H9 (cell line): ENCODE data around the gene ARID5A. TPM values are rescaled to one million over a fixed set of nuclear protein-coding genes. Genes with fewer than 3 reads are reported as not detected.
A peak's percentile ranks its signal among the peaks of the same experiment; 100 is the strongest.

Experiments
- DNase-seq: peaks from one replicate; pipeline ENCODE4 v3.0.0-alpha.2; 2017
- H2AFZ ChIP-seq: one replicate; pipeline ENCODE4 v1.6.1; 2013; ENCODE audit warnings: mild to moderate bottlenecking, low read length, control low read depth, moderate library complexity
- H2AK5ac ChIP-seq: 2 replicates; pipeline ENCODE4 v1.6.1; 2013; ENCODE audit warnings: low read length, control low read depth, mixed read lengths; ENCODE audit not compliant: insufficient read length
- H2BK120ac ChIP-seq: one replicate; pipeline ENCODE4 v1.6.1; 2013; ENCODE audit warnings: low read depth, mild to moderate bottlenecking, low read length, control low read depth, inconsistent platforms; ENCODE audit not compliant: poor library complexity, severe bottlenecking
- H2BK12ac ChIP-seq: 2 replicates; pipeline ENCODE4 v1.6.1; 2013; ENCODE audit warnings: low read length, control low read depth, mixed read lengths, low read depth; ENCODE audit not compliant: insufficient read length
- H2BK15ac ChIP-seq: 2 replicates; pipeline ENCODE4 v1.6.1; 2013; ENCODE audit warnings: low read depth, low read length, control low read depth
- H2BK20ac ChIP-seq: one replicate; pipeline ENCODE4 v1.6.1; 2013; ENCODE audit warnings: low read depth, mild to moderate bottlenecking, low read length, control low read depth, inconsistent platforms; ENCODE audit not compliant: poor library complexity, severe bottlenecking
- H2BK5ac ChIP-seq: 2 replicates; pipeline ENCODE4 v1.6.1; 2013; ENCODE audit warnings: low read length, control low read depth, mixed read lengths; ENCODE audit not compliant: insufficient read length
- H3K14ac ChIP-seq: 2 replicates; pipeline ENCODE4 v1.6.1; 2013; ENCODE audit warnings: low read length, control low read depth; ENCODE audit not compliant: insufficient read depth
- H3K18ac ChIP-seq: 2 replicates; pipeline ENCODE4 v1.6.1; 2013; ENCODE audit warnings: low read depth, mild to moderate bottlenecking, mixed read lengths, low read length, control low read depth; ENCODE audit not compliant: insufficient read length
- H3K23ac ChIP-seq: 2 replicates; pipeline ENCODE4 v1.6.1; 2013; ENCODE audit warnings: low read length, control low read depth, mixed read lengths, low read depth; ENCODE audit not compliant: insufficient read length
- H3K23me2 ChIP-seq: 2 replicates; pipeline ENCODE4 v1.6.1; 2013; ENCODE audit warnings: low read depth, mild to moderate bottlenecking, mixed read lengths, low read length, control low read depth; ENCODE audit not compliant: insufficient read length, poor library complexity, severe bottlenecking
- H3K27ac ChIP-seq: 2 replicates; pipeline ENCODE4 v1.5.1; 2013; ENCODE audit warnings: low read length, control low read depth, mixed read lengths, low read depth; ENCODE audit not compliant: insufficient read length
- H3K27me3 ChIP-seq: 2 replicates; pipeline ENCODE4 v1.6.1; 2013; ENCODE audit warnings: low read length, control low read depth, inconsistent platforms; ENCODE audit not compliant: insufficient read depth
- H3K4ac ChIP-seq: 2 replicates; pipeline ENCODE4 v1.6.1; 2013; ENCODE audit warnings: low read depth, mild to moderate bottlenecking, control low read depth, inconsistent platforms, low read length, moderate library complexity
- H3K4me1 ChIP-seq: 2 replicates; pipeline ENCODE4 v1.6.1; 2013; ENCODE audit warnings: low read length, control low read depth, inconsistent platforms; ENCODE audit not compliant: insufficient read depth
- H3K4me2 ChIP-seq: 2 replicates; pipeline ENCODE4 v1.6.1; 2013; ENCODE audit warnings: low read length, control low read depth, mixed read lengths; ENCODE audit not compliant: insufficient read length, insufficient read depth
- H3K56ac ChIP-seq: 2 replicates; pipeline ENCODE4 v1.6.1; 2013; ENCODE audit warnings: low read depth, mild to moderate bottlenecking, mixed read lengths, low read length, control low read depth; ENCODE audit not compliant: insufficient read length
- H3K79me1 ChIP-seq: 2 replicates; pipeline ENCODE4 v1.6.1; 2013; ENCODE audit warnings: low read depth, mild to moderate bottlenecking, moderate library complexity, low read length, control low read depth, inconsistent platforms; ENCODE audit not compliant: insufficient read depth, poor library complexity, severe bottlenecking
- H3K79me2 ChIP-seq: 2 replicates; pipeline ENCODE4 v1.6.1; 2013; ENCODE audit warnings: low read length, control low read depth, inconsistent platforms; ENCODE audit not compliant: insufficient read depth
- H3K9ac ChIP-seq: 2 replicates; pipeline ENCODE4 v1.6.1; 2013; ENCODE audit warnings: low read length, control low read depth, mixed read lengths; ENCODE audit not compliant: insufficient read length; ENCODE audit errors: extremely low read depth
- H3K9me3 ChIP-seq: one replicate; pipeline ENCODE4 v1.6.1; 2013; ENCODE audit warnings: low read depth, low read length, inconsistent platforms; ENCODE audit not compliant: control insufficient read depth
- H3T11ph ChIP-seq: one replicate; pipeline ENCODE4 v1.6.1; 2013; ENCODE audit warnings: mild to moderate bottlenecking, low read length, control low read depth, inconsistent platforms
- H4K20me1 ChIP-seq: one replicate; pipeline ENCODE4 v1.6.1; 2013; ENCODE audit not compliant: control insufficient read depth, insufficient read length, insufficient read depth
- H4K5ac ChIP-seq: 2 replicates; pipeline ENCODE4 v1.6.1; 2013; ENCODE audit warnings: low read depth, mild to moderate bottlenecking, mixed read lengths, low read length, control low read depth; ENCODE audit not compliant: insufficient read length
- H4K8ac ChIP-seq: replicated peaks from 2 replicates; pipeline ENCODE4 v1.6.1; 2013; ENCODE audit warnings: low read length, control low read depth, mixed read lengths, low read depth; ENCODE audit not compliant: insufficient read length
- H4K91ac ChIP-seq: 2 replicates; pipeline ENCODE4 v1.6.1; 2013; ENCODE audit warnings: low read depth, mild to moderate bottlenecking, moderate library complexity, mixed read lengths, low read length, control low read depth; ENCODE audit not compliant: insufficient read length
- H3K27ac Mint-ChIP-seq, 3 experiments: 2 replicates in 2 of 3; 3 replicates in 1 of 3; pipeline ENCODE4 v1.8.0; 2020 to 2021; ENCODE audit warnings: mixed read lengths in 3 of 3, mild to moderate bottlenecking in 1 of 3, moderate library complexity in 1 of 3
- H3K27me3 Mint-ChIP-seq: 2 replicates; pipeline ENCODE4 v1.8.0; 2021; ENCODE audit warnings: low read depth, mild to moderate bottlenecking, moderate library complexity, mixed read lengths
- H3K36me3 Mint-ChIP-seq, 3 experiments: 2 replicates in 2 of 3; 3 replicates in 1 of 3; pipeline ENCODE4 v1.8.0; 2020 to 2021; ENCODE audit warnings: low read depth in 3 of 3, mixed read lengths in 3 of 3; ENCODE audit not compliant: insufficient read depth in 1 of 3
- H3K4me1 Mint-ChIP-seq, 2 experiments: 2 replicates each; pipeline ENCODE4 v1.8.0; 2020; ENCODE audit warnings: mixed read lengths in 2 of 2
- H3K4me3 Mint-ChIP-seq, 2 experiments: 2 replicates in 1 of 2; 3 replicates in 1 of 2; pipeline ENCODE4 v1.8.0; 2020 to 2021; ENCODE audit warnings: mild to moderate bottlenecking in 2 of 2, mixed read lengths in 2 of 2, moderate library complexity in 1 of 2
- H3K9me3 Mint-ChIP-seq, 2 experiments: 2 replicates in 1 of 2; 3 replicates in 1 of 2; pipeline ENCODE4 v1.8.0; 2020; ENCODE audit warnings: mild to moderate bottlenecking in 2 of 2, mixed read lengths in 2 of 2, moderate library complexity in 1 of 2
- CTCF ChIP-seq: fragments of 200-600 bp; sonication (generic); conservative IDR thresholded peaks from 3 replicates; pipeline ENCODE4 v1.8.0; 2021; ENCODE audit warnings: antibody characterized with exemption, mild to moderate bottlenecking
- WGBS: extraction: QIAGEN DNeasy Blood & Tissue Kit; methylation state at CpG from one replicate; pipeline ENCODE4 v1.1.7; 2013; ENCODE audit warnings: missing lambda C conversion rate, low lambda C conversion rate, mixed read lengths; ENCODE audit not compliant: insufficient read length; ENCODE audit errors: extremely low coverage; 5-methylcytosine and 5-hydroxymethylcytosine counted together
- total RNA-seq: library from RNA; stranded (reverse); gene quantifications from 2 replicates; pipeline ENCODE4 v1.2.1, GENCODE V29; 2021

The ARID5A gene
- total RNA-seq, 1 experiment from 2014 or later = 4.5 TPM

GRCh38 chr2:96558485-96558884, 21.9 kb downstream of the ARID5A start:
- Histone ChIP-seq H3K56ac (no peak overlapping the region), H3K23me2 (no peaks in the 10 kb centered on the region), H2BK15ac (no peak overlapping the region), H4K8ac (no peak overlapping the region), H3K18ac (no peak overlapping the region), H3K23ac (no peak overlapping the region), H2BK120ac (no peak overlapping the region), H2AFZ (no peak overlapping the region), H2AK5ac (no peak overlapping the region), H3K9me3 (no peaks in the 10 kb centered on the region), H3K4me1 (no peaks in the 10 kb centered on the region), H3K9ac (no peak overlapping the region), H3K79me1 (no peaks in the 10 kb centered on the region), H2BK20ac (no peak overlapping the region), H4K20me1 (no peaks in the 10 kb centered on the region), H2BK12ac (no peak overlapping the region), H3K79me2 (no peaks in the 10 kb centered on the region), H3K27ac (no peak overlapping the region), H3K4me2 (no peak overlapping the region), H3K27me3 (no peaks in the 10 kb centered on the region), H3K4ac (no peak overlapping the region), H4K91ac (no peak overlapping the region), H4K5ac (no peak overlapping the region), H3K14ac (no peak overlapping the region), H3T11ph (no peak overlapping the region), H2BK5ac (no peak overlapping the region)
- TF ChIP-seq CTCF = no peak
- WGBS = no CpG with 5 or more reads among the region's 8 CpGs
- Mint-ChIP-seq H3K9me3 (peaks cover 0 to 2% of the 10 kb centered on the region in 2 experiments; a peak in 2 of 5 replicates), H3K27me3 (no peaks in the 10 kb centered on the region; the same call in none of the 2 replicates), H3K36me3 (no peaks in the 10 kb centered on the region; a peak in 1 of 7 replicates), H3K27ac (0 out of 7 replicates have a peak overlapping the region, but pooled peaks of 1 of the 3 experiments have one; percentile 57), H3K4me1 (peaks cover 15 to 19% of the 10 kb centered on the region in 2 experiments), H3K4me3 (peak overlapping the region in 1 of 2 experiments; percentile 32; a peak in 1 of 5 replicates)
- no peak for DNase-seq
